22Rv1 (cell line): ENCODE data around the gene GPR135.

Experiments used
- CTCF ChIP-seq: fragments of 450-650 bp; IDR thresholded peaks from 2 replicates; pipeline ENCODE4 v1.5.1; 2017; ENCODE audit warnings: mild to moderate bottlenecking
- ZFX ChIP-seq: fragments of 450-650 bp; IDR thresholded peaks from 2 replicates; pipeline ENCODE4 v1.6.1; 2017; ENCODE audit warnings: antibody characterized with exemption, borderline replicate concordance

GRCh38 chr14:59478540-59478939 lies 13.4 kb upstream of the GPR135 start:
- TF ChIP-seq CTCF (no peak), ZFX (no peak)
